Brain microvascular endothelial cell (primary cell): ENCODE results near the gene SSBP3.
A peak's percentile ranks its signal among the peaks of the same experiment; 100 is the strongest.

ENCODE experiments used
- DNase-seq: peaks from one replicate; pipeline ENCODE4 v3.0.0-alpha.2; 2020
- H3K27ac ChIP-seq: fragments of 250-450 bp; sonication (Bioruptor Pico); 2 replicates; pipeline ENCODE4 v1.5.1; 2020; ENCODE audit warnings: mild to moderate bottlenecking, moderate library complexity
- H3K27me3 ChIP-seq: fragments of 250-450 bp; sonication (Bioruptor Pico); replicated peaks from 2 replicates; pipeline ENCODE4 v1.5.1; 2020; ENCODE audit warnings: mild to moderate bottlenecking
- H3K36me3 ChIP-seq: fragments of 250-450 bp; sonication (Bioruptor Pico); replicated peaks from 2 replicates; pipeline ENCODE4 v1.5.1; 2020; ENCODE audit warnings: mild to moderate bottlenecking
- H3K4me3 ChIP-seq: 2 replicates; pipeline ENCODE4 v1.5.1; 2011; ENCODE audit warnings: low read depth, mild to moderate bottlenecking, control low read depth, low read length, moderate library complexity
- CTCF ChIP-seq: IDR thresholded peaks from 2 replicates; pipeline ENCODE4 v1.5.1; 2011; ENCODE audit warnings: low read depth, mild to moderate bottlenecking, moderate library complexity, low read length, control low read depth, inconsistent platforms; ENCODE audit errors: missing control alignments
- in situ Hi-C: cut with HindIII; loops from 2 replicates; pipeline ENCODE4 v1.10.0; 2017; ENCODE audit warnings: low sequenced_read_pairs, low pct_ligation_motif_present

The SSBP3 gene

GRCh38 chr1:54323324-54323739 is 82.9 kb downstream of the SSBP3 start:
- peak; percentile 20 for TF ChIP-seq CTCF
- no peak overlapping the region for H3K4me3 ChIP-seq
- no peak overlapping the region for H3K27ac ChIP-seq
- in situ Hi-C loops, result no loop called here
- H3K27me3 ChIP-seq, result no peaks in the 10 kb centered on the region
- no peak for DNase-seq
- no peaks in the 10 kb centered on the region for H3K36me3 ChIP-seq

GRCh38 chr1:54318246-54318814 is 87.9 kb downstream of the SSBP3 start:
- in situ Hi-C loops, result no loop called here
- H3K27ac ChIP-seq, result no peak overlapping the region
- no peak overlapping the region for H3K4me3 ChIP-seq
- DNase-seq, result no peak
- no peak for TF ChIP-seq CTCF
- no peaks in the 10 kb centered on the region for H3K36me3 ChIP-seq
- no peaks in the 10 kb centered on the region for H3K27me3 ChIP-seq

GRCh38 chr1:54317084-54317483 is 89.1 kb downstream of the SSBP3 start:
- no peak for TF ChIP-seq CTCF
- no peaks in the 10 kb centered on the region for H3K27me3 ChIP-seq
- no peak overlapping the region for H3K4me3 ChIP-seq
- no peak overlapping the region for H3K27ac ChIP-seq
- no peak for DNase-seq
- no peaks in the 10 kb centered on the region for H3K36me3 ChIP-seq
- in situ Hi-C loops, result no loop called here

DNA sequence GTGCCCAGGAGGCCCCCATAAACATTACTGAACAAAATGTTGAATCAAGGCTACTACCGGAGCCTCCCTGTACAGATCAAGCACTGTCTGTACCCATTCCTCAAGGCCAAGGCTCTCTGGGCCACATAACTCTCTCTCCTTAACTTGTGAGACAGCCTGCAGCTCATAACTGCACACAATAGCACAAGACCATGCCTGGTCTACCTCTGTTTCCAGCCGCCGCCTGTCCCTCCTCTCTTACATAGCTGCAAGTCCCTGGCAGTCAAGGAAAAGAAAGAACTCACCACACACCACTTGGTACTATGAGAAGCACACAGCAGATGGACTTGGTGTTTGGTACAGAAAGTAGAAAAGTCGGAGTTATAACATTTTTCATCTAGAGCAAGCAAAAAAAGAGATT is 91.1 kb downstream of the SSBP3 start:
- in situ Hi-C loops, result no loop called here
- H3K27me3 ChIP-seq, result no peaks in the 10 kb centered on the region
- no peak for TF ChIP-seq CTCF
- no peak for DNase-seq
- no peaks in the 10 kb centered on the region for H3K36me3 ChIP-seq
- H3K27ac ChIP-seq, result no peak overlapping the region
- no peak overlapping the region for H3K4me3 ChIP-seq

- no peak overlapping the region for H3K27ac ChIP-seq
- H3K27me3 ChIP-seq, result no peaks in the 10 kb centered on the region
- H3K4me3 ChIP-seq, result no peak overlapping the region
- in situ Hi-C loops, result no loop called here
- no peak for TF ChIP-seq CTCF
- DNase-seq, result no peak
- no peaks in the 10 kb centered on the region for H3K36me3 ChIP-seq
These were observed 91.5 kb downstream of the SSBP3 start for GRCh38 chr1:54314696-54315095.

GRCh38 chr1:54312796-54313316 is 93.3 kb downstream of the SSBP3 start:
- Histone ChIP-seq H3K4me3 (no peak overlapping the region), H3K36me3 (no peaks in the 10 kb centered on the region), H3K27ac (no peak overlapping the region), H3K27me3 (no peaks in the 10 kb centered on the region)
- DNase-seq, result peak; percentile 59
- TF ChIP-seq CTCF, result no peak
- in situ Hi-C loops, result no loop called here
